Peyer's patch (tissue), 4 donors: ENCODE results near the gene FAM200B.

Experiments used
- POLR2A ChIP-seq, 2 donors: fragments of 450-650 bp; IDR thresholded peaks; one replicate each; pipeline ENCODE4 v1.5.1; 2017; ENCODE audit warnings: antibody characterized with exemption in 2 of 2, mild to moderate bottlenecking in 2 of 2, moderate library complexity in 2 of 2
- TF ChIP-seq, protein P1 (sequence below), 6 experiments: fragments of 450-650 bp in 4 of 6; fragments of 200-600 bp in 2 of 6; sonication (generic) in 1 of 6; IDR thresholded peaks; one replicate each; pipeline ENCODE4 v1.5.1; 2017 to 2019; ENCODE audit warnings: antibody characterized with exemption in 6 of 6, mild to moderate bottlenecking in 3 of 6, moderate library complexity in 1 of 6

DNA sequence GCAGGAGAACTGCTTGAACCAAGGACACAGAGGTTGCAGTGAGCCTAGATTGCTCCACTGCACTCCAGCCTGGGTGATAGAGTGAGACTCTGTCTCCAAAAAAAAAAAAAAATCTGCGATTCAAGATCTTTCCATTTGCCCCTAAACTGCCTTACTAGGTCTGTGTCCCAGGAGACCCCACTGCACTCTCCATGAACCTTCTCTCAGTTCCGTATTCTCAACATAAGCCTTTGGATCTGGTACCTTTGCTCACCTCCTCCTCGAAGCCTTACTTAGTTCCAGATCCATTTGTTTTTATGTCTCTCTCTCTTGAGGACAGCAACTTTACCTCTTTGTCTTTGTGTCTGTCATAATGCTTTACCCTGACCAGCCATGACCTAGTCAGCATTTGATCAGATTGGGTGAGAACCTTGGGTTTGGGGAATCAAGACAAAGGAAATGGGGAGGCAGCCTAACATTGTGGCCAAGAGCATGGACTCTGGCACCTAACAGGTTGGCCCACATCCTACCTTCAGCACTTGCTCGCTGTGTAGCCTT is 55.0 kb downstream of the FAM200B start:
- TF ChIP-seq, protein P1, sequence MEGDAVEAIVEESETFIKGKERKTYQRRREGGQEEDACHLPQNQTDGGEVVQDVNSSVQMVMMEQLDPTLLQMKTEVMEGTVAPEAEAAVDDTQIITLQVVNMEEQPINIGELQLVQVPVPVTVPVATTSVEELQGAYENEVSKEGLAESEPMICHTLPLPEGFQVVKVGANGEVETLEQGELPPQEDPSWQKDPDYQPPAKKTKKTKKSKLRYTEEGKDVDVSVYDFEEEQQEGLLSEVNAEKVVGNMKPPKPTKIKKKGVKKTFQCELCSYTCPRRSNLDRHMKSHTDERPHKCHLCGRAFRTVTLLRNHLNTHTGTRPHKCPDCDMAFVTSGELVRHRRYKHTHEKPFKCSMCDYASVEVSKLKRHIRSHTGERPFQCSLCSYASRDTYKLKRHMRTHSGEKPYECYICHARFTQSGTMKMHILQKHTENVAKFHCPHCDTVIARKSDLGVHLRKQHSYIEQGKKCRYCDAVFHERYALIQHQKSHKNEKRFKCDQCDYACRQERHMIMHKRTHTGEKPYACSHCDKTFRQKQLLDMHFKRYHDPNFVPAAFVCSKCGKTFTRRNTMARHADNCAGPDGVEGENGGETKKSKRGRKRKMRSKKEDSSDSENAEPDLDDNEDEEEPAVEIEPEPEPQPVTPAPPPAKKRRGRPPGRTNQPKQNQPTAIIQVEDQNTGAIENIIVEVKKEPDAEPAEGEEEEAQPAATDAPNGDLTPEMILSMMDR (IDR thresholded peaks at IDR 0.05): no peak
- TF ChIP-seq POLR2A (IDR thresholded peaks at IDR 0.05): no peak
